HG03108 (cell line): ENCODE data around the gene RPH3AL.
"Not testable (repeated sequence)": the region's sequence is repeated elsewhere in the genome, so short reads cannot be mapped to it uniquely, and the experiment has no call there.

Source experiments
- ATAC-seq: cut with Tn5 transposase; IDR thresholded peaks from one replicate; pipeline ENCODE4 v1.9.1; 2021; ENCODE audit warnings: moderate library complexity; ENCODE audit not compliant: unreplicated experiment

The RPH3AL gene

DNA sequence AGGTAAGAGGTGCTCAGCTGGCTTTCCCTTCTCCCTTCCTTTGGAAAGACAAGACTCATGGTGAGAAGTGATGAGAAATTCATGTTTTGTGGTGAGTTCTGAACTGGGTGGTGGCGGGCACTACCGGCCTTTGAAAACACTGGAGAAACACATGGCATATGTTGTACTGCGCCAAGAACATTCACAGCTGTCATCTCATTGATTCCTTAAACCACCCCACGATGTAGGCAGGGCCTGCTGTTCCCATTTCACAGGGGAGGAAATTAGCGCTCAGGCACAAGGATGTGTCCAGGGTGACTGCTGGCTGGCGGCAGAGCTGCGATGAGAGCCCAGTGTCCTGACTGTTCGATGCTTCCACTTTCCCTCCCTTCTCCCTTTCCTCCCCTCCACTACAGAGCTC, 169.6 kb downstream of the RPH3AL start:
- no peak for ATAC-seq

GRCh38 chr17:182050-182751, 170.4 kb downstream of the RPH3AL start:
- no peak for ATAC-seq

- no peak for ATAC-seq
Observed at GRCh38 chr17:181245-182049, 171.2 kb downstream of the RPH3AL start, which contains the start of gene DOC2B. Gene DOC2B (minus strand): TSS chr17:181650. CDS start chr17:181479, 171 bp downstream.

- no peak for ATAC-seq
Observed at GRCh38 chr17:180381-181244, 172.0 kb downstream of the RPH3AL start.

DNA sequence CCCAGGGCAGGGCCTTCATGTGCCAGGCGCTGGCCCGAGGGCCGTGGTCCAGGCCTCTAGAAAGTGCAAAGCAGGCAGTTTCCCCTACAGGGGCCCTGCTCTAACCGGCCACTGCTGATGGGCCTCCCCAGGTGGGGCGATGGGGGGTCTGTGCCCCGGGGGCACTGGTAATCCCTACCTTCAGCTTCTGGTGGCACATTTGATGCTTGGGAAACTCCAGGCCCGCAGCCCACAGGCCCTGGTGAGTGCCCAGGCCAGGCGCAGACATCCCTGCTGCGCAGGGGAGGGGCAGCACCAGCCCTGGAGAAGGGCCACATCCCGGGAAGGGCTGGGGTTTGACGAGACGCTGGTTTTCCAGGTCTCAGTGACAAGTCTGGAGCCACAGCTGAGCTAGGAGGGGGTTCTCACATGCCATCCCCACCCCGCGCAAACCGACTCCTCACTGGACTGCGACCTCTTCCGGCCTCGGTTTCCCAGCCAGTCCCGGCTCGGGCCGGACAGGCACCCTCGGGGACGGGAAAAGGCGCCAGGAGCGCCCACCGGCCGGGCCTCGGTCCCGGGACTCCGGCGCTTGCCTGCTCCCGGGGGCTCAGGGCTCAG, 172.7 kb downstream of the RPH3AL start:
- ATAC-seq = no peak

DNA sequence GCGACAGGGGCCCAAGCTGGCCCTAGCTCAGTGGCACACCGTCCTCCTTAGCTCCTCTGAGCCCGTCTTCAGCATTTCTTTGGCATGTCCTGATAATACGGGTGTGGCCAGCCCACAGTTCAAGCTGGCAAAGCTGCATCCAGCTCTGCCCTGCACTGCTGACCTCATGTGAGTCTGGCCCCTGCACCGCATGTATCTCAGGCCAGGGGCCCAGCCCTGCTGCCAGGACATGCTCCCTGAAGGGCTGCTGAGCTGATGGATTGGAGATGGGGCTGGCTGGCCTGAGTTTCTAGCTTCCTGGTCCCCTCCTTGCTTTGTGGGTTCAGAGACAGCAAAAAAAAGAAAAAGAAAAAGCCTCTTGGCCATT, 173.6 kb downstream of the RPH3AL start:
- ATAC-seq = no peak

- ATAC-seq = no peak
Observed at GRCh38 chr17:178292-179065, 174.1 kb downstream of the RPH3AL start.

DNA sequence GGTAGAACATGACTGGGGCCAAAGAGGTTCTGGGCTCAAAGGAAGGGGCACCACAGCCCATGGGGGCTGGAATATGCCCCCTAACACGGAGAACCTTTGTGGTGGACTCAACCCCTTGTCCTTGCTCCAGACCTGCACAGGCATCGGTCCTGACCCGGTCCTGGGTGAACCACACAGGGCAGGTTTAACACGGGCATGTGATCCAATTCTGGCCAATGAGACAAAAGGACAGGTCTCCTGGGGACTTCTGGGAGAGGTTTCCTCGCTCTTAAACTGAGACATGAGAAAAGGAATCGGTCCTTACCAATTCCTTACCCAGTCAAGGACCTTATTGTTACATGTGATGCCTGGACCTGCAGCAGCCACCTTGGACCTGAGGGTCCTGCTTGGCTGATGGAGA, 174.8 kb downstream of the RPH3AL start:
- ATAC-seq = no peak

DNA sequence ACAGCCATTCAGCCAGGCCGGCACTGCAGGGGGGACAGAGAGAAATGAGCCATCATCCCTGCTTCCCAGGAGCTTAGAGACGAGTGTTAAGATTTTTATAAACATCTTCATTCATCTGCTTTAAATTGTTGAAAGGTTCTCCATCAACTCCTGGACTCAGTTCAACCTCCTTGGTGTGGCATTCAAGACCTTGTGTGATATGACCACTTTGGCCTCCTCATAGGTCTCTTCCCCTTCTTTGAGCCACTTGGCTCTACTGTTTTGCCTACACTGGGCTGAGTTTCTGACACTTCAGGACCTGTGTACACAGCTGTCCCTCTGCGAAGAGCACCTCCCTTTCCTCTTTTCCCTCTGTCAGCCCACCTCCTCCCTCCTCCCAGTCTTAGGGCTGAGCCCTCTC, 175.5 kb downstream of the RPH3AL start:
- no peak for ATAC-seq

DNA sequence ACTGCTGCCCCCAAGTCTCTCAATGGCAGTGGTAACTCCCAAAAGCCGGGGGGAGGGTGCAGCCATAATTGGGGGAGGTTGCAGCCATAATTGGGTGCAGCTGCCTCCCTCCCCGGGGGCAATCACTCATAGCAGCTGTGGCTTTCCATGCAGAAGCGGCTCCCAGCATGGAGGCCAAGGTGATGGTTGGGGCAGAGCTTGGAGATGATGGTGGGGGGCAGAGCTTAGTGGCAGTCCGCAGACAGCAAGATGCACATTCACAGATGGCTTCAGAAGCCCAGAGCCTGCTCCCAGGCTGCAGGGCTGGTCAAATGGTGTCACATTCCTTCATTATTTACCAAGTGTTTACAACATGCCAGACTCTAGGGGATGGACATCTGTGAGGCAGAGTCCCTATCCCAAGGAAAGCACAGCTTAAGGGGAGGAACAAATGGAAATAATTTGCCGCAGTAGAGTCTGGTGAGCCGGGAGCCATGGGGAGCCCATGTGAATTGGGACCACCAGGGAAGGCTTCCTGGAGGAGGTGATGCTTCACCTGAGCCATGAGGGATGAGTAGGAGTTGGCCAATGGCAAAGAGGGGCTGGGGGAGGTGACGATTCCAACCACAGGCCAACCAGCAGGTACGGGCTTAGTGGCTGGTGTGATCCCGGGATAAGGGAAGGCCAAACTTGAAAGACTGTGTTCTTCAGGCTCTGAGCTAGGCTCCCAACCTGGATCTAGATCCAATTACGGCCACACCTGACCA, 179.3 kb downstream of the RPH3AL start:
- ATAC-seq = no peak

- ATAC-seq = no peak
Observed at GRCh38 chr17:172401-172800, 180.2 kb downstream of the RPH3AL start.

GRCh38 chr17:171871-172270, 180.7 kb downstream of the RPH3AL start:
- ATAC-seq = no peak

DNA sequence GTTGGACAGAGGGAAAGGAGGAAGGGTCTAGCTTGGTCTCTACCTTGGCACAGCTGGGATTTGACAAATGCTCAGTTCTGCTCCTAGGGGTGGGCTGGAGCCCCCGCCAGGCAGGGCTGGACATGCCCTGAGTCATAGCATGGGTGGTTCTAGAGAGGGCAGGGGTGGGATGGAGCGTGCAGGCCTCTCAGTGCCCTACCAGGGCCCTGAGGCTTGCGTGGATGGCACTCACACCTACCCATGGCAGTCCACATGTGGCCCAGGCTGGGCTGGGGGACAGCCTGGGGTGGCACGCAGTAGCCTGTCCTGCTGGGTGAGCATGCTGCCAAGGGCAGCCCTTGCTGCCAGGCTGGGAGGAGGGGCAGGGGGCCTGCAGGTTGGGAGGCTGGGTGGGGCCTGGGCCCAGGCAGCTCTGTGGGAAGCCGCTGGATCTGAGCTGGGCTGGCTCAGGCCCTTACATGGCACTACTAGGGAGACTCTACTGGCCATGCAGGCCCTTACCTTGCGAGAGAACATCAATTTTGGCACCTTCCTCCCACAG, 182.4 kb downstream of the RPH3AL start:
- no peak for ATAC-seq

DNA sequence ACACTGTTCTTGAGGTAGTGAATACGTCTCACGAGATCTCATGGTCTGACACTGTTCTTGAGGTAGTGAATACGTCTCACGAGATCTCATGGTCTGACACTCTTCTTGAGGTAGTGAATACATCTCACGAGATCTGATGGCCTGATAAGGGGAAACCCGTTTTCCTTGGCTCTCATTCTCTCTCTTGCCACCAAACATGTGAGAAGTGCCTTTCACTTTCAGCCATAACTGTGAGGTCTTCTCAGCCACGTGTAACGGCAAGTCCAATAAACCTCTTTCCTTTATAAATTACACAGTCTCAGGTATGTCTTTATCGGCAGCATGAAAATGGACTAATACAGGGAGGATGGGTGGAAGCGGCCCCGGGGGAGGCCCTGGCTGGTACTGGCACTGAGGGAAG, 184.0 kb downstream of the RPH3AL start:
- ATAC-seq = not testable (repeated sequence)

DNA sequence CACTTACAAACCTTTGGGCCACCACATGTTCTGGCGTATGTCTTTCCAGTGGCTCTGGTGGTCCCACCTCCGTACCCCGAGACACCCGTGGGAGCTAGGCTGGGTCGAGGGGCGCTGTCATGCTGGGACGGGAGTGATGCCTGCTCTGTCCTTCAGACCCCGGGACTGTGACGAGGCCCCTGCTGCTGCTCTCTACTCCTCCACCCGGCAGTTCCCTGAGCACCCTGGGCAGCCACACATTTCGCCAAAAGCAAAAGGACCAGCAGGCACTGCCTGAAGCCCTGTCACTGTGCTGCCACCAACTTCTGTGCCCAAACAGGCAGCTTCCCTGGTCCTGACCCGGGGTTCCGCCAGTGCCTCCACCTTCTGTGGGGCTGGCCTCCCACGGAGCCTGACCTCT, 186.7 kb downstream of the RPH3AL start:
- no peak for ATAC-seq

DNA sequence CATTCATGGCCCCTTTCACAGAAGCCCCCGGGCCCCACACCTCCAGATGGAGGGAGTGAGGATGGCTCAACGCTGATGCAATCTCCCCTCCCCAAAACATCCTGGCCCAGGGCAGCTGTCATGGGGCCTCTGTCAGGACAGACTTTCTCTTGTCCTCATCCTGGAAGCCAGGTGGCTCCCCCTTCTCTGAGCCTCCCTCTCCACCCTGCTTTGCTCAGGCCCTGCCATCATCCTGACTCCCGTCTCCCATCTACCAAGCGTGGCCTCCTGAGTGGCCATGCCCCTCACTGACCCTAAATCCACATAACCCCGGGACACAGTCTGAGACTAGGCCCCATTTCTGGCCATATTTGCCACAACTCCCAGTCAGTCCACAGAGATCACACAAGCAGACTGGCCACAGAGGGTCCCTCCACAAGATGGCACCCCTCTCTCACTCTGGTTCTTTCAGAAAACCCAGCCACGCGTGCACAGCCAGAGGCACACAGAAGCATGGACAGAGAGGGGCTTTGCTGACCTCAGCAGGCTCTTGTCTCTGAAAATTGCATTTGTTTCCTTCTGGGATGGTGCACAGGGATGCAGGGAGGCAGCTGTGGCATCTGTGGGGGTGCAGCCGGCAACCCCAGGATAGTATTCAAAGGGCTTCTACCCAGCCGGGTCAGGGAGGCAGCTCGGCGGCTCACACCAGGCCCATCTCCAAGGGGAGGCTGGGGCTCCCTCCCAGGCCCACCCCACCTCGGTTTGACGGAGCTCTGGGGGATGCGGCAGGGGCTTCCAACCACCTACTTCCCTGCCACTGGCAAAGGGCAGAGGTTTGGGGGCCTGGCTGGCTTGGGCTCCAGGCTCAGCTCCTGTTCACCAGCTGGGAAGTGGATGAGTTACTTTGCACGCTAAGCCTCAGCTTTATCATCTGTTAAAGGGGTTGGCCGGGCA, 188.0 kb downstream of the RPH3AL start:
- no peak for ATAC-seq

- ATAC-seq = no peak
Observed at GRCh38 chr17:163514-164098, 189.0 kb downstream of the RPH3AL start.

DNA sequence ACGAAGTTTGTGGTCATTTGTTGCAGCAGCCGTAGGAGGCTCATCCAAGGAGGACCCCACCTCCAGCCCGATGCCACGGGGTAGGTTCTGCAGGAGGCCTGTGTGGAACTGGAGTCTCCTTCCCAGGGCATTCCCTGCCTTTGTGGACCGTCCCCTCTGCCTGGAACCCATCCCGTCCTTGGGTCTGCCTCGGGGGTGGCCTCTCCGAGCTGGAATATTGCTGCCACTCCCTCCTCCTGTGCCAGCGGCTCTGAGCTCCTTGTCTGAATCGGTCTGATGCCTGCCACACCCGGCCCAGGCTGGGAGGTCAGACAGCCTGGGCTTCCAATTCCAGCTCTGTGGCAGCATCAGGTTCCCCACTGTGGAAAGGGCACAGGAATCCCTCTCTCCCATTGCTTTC, 189.9 kb downstream of the RPH3AL start:
- no peak for ATAC-seq
